GM18507 (cell line): Measurements from ENCODE around the gene CDC42BPG.

ENCODE experiments used
- DNase-seq: peaks from one replicate; pipeline ENCODE4 v3.0.0; 2011; ENCODE audit warnings: low read depth; ENCODE audit not compliant: insufficient read length; ENCODE audit errors: extremely low spot score
- FAIRE-seq: peaks from 2 replicates; lab custom pipeline; 2011; peaks lifted over from hg19 to GRCh38; lab: Jason Lieb, UNC

Gene CDC42BPG

GRCh38 chr11:64866173-64866491, 21.7 kb upstream of the CDC42BPG start:
- DNase-seq (no peak), FAIRE-seq (no peak)

- DNase-seq (no peak), FAIRE-seq (peak; percentile 99)
Observed at GRCh38 chr11:64865286-64866172, 21.1 kb upstream of the CDC42BPG start.

- DNase-seq (no peak), FAIRE-seq (peak; percentile 79)
Observed at GRCh38 chr11:64864473-64865285, 20.2 kb upstream of the CDC42BPG start.

GRCh38 chr11:64864135-64864472, 19.7 kb upstream of the CDC42BPG start:
- DNase-seq, result no peak
- no peak for FAIRE-seq

GRCh38 chr11:64863391-64864060, 19.1 kb upstream of the CDC42BPG start:
- FAIRE-seq, result no peak
- DNase-seq, result no peak

GRCh38 chr11:64862987-64863390, 18.5 kb upstream of the CDC42BPG start:
- no peak for FAIRE-seq
- no peak for DNase-seq

GRCh38 chr11:64861227-64861975, 16.9 kb upstream of the CDC42BPG start:
- no peak for DNase-seq
- FAIRE-seq, result peak; percentile 67

- FAIRE-seq (peak; percentile 98), DNase-seq (peak; percentile 83)
Observed at GRCh38 chr11:64859542-64860414, 15.3 kb upstream of the CDC42BPG start.

GRCh38 chr11:64858467-64859263, 14.2 kb upstream of the CDC42BPG start:
- FAIRE-seq (no peak), DNase-seq (no peak)

GRCh38 chr11:64857485-64857884, 13.0 kb upstream of the CDC42BPG start:
- FAIRE-seq, result no peak
- no peak for DNase-seq

- DNase-seq (no peak), FAIRE-seq (peak; percentile 18)
Observed at GRCh38 chr11:64856382-64857227, 12.2 kb upstream of the CDC42BPG start.

- DNase-seq (no peak), FAIRE-seq (no peak)
Observed at GRCh38 chr11:64855596-64856304, 11.3 kb upstream of the CDC42BPG start.

GRCh38 chr11:64854534-64855502, 10.4 kb upstream of the CDC42BPG start:
- no peak for DNase-seq

GRCh38 chr11:64854157-64854533, 9.7 kb upstream of the CDC42BPG start:
- FAIRE-seq (no peak), DNase-seq (no peak)

More at GRCh38 chr11:64854534-64855502, 10.4 kb upstream of the CDC42BPG start:
- no peak for FAIRE-seq

GRCh38 chr11:64853709-64854108, 9.3 kb upstream of the CDC42BPG start:
- no peak for DNase-seq
- FAIRE-seq, result no peak
